Measurements from ENCODE around the gene ABCA7. TPM values are rescaled to one million over a fixed set of nuclear protein-coding genes. Genes with fewer than 3 reads are reported as not detected.

The ABCA7 gene
- total RNA-seq, 1 experiment from 2014 or later, result 91.4 TPM

DNA sequence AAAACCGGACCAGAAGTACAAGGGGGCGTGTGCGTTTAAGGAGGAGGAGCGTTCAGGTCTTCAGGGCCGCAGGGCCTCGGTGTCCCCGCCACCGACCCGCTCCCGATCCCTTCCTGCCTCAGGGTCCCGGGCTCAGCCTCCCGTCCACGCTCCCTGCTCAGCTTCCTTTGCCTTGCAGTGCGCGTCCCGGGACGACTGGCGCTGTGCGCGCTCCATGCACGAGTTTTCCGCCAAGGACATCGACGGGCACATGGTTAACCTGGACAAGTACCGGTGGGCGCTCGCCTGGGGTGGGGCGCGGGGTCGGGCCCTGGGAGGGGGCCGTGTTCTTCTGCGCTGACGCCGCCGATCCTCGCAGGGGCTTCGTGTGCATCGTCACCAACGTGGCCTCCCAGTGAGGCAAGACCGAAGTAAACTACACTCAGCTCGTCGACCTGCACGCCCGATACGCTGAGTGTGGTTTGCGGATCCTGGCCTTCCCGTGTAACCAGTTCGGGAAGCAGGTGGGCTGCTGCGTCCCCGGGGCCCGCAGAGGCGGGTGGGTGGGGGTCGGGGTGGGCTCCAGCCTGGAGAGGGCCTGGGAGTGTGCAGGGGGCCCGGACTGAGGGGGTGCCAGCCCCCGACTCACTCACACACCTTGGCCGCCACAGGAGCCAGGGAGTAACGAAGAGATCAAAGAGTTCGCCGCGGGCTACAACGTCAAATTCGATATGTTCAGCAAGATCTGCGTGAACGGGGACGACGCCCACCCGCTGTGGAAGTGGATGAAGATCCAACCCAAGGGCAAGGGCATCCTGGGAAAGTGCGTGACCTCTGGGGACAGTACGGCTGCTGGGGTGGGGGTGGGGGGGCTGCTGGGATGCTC is 65.3 kb downstream of the ABCA7 start:
- DNase-seq (ENCODE audit: low read depth, low spot score) (no peak), ATAC-seq (no peak)
- no peak overlapping the region for H2AFZ ChIP-seq (ENCODE audit: low read depth, low read length, poor library complexity, severe bottlenecking)
- H3K9me2 ChIP-seq (ENCODE audit: insufficient read depth), result no peaks in the 10 kb centered on the region
- POLR2A ChIA-PET, result interaction anchor here (0.7 kb wide), 3 partner anchors 17 to 239 kb away, joined by 3 to 6 read pairs (median 4); no protein-coding TSS in a partner anchor
- H3K36me3 ChIP-seq (ENCODE audit: control insufficient read depth in 1 of 2, insufficient read depth in 2 of 2, low read length in 2 of 2), result peaks cover 4 to 17% of the 10 kb centered on the region in 2 experiments; a peak in 3 of 4 replicates
- no peaks in the 10 kb centered on the region for H3K27me3 ChIP-seq (ENCODE audit: insufficient read depth, low read length)
- peaks cover 25 to 61% of the 10 kb centered on the region in 2 experiments for H3K4me1 ChIP-seq (ENCODE audit: control insufficient read depth in 1 of 2, insufficient read depth in 2 of 2, low read length in 2 of 2)
- peaks cover 24% of the 10 kb centered on the region for H3K79me2 ChIP-seq (ENCODE audit: insufficient read depth, low read length)
- H3K4me2 ChIP-seq (ENCODE audit: low read length), result peak overlapping the region; percentile 98
- intact Hi-C loops (cut with micrococcal nuclease), result no loop called here
- peak overlapping the region; percentile 87 for H3K27ac ChIP-seq (ENCODE audit: low read depth, low read length)
- H3K4me3 ChIP-seq (replicated peaks in 1 of 2; ENCODE audit: low read depth in 1 of 2, low read length in 2 of 2), result peak overlapping the region; percentile 61 to 88
- peak overlapping the region; percentile 98 for H3K9ac ChIP-seq (ENCODE audit: low read length)
- H3K9me3 ChIP-seq (ENCODE audit: control insufficient read depth in 1 of 2, insufficient read depth in 1 of 2, low read depth in 1 of 2, low read length in 2 of 2), result no peaks in the 10 kb centered on the region
- RAD21 ChIA-PET (ENCODE audit: low non-redundant PET in 1 of 2, low total read pairs in 2 of 2, uncharacterized antibody in 2 of 2, unreplicated experiment in 2 of 2), result interaction anchor here (0.6 kb wide), 2 partner anchors 11 to 43 kb away, joined by 4 to 6 read pairs; no protein-coding TSS in a partner anchor
- CTCF ChIA-PET, result interaction anchor here (0.6 to 2.3 kb wide), 2 partner anchors 8 to 17 kb away, joined by 3 to 12 read pairs; no protein-coding TSS in a partner anchor
- no peak for TF ChIP-seq CEBPB (IDR thresholded peaks at IDR 0.05; ENCODE audit: low read depth)
- TF ChIP-seq SIN3A (IDR thresholded peaks at IDR 0.05; ENCODE audit: low read depth), result peak; percentile 36; the same call in 1 of the 2 replicates
- TF ChIP-seq EZH2 (IDR thresholded peaks at IDR 0.05), result no peak
- TF ChIP-seq, protein P1, sequence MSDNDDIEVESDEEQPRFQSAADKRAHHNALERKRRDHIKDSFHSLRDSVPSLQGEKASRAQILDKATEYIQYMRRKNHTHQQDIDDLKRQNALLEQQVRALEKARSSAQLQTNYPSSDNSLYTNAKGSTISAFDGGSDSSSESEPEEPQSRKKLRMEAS (IDR thresholded peaks at IDR 0.05), result 0 out of 2 replicates have a peak, but pooled peaks have one; percentile 53
- TF ChIP-seq TCF7L2 (IDR thresholded peaks at IDR 0.05; ENCODE audit: borderline replicate concordance, extremely low read depth, insufficient read depth, insufficient read length), result peak; percentile 85
- H4K20me1 ChIP-seq (ENCODE audit: insufficient read depth), result no peaks in the 10 kb centered on the region
- TSS peak; percentile 63 for BruUV-seq (replicated peaks)

Measured in HCT116 (cell line).